Measurements from ENCODE around the gene SYT1.

The SYT1 gene

DNA sequence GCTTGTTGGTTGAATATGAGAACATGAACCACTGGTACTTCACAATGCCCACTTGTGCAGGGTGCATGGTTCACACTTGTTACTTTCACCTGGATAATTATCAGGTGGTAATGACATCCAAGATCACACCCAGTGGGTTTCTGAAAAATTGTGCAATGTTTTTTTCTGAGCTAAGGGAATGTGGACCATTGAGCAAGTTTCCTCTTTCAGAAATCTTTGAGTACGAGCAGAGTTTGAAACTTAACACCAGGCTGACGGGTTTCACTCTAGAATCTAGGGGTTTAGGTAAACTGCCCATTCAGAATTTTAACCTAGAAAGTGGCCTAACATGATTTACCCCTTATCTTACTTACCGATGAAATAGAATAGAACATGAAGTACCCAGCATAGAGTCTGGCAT is 436.6 kb downstream of the SYT1 start:
- DNase-seq, result no peak

DNA sequence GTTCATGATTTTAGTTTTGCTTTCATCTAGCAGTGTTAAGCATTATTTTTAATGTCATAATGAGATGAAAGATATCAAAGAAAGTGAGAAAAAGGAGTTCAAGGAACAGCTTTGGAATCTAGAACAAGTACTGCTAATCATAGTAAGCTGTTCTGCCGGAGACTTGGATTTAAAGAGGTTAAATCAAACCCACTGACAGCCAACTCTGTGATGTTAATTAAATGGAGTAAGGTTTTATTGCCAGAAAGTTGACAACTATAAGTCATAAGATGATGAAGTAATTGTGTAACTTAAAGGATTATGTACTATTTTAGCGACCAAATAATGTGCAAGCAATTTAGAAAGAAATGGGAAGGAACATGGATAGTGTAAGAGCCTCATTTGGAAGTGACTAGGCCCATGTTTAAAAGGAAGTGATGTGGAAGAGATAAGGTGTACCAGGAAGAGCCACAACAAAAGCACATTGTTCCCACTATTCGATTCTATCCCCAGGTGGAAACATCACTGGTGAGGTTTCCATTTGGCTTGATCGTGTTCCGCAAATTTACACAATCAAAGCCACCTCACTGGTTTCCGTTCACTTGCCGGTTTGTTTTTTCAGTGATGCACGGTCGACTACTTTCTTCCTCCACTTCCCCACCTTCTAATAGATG is 437.7 kb downstream of the SYT1 start:
- DNase-seq, result no peak

DNA sequence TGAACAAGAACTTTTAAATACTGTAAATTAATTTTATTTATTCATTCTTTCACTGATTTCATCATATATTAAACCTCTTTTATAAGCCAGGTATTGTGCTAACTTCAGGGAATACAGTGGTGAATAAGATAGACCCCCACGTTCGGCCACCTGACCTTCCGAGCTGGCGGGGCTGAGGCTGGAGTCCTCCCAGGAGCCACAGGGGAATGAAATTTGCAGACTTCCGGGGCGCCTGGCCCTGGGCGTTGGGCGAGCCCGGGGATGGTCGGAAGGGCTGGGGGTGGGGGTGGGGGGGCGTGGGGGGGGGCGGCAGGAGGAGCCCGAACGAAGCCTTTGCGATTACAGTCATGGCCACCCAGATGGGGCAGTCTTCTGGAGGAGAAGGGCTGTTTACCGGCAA is 442.8 kb downstream of the SYT1 start:
- DNase-seq, result no peak

DNA sequence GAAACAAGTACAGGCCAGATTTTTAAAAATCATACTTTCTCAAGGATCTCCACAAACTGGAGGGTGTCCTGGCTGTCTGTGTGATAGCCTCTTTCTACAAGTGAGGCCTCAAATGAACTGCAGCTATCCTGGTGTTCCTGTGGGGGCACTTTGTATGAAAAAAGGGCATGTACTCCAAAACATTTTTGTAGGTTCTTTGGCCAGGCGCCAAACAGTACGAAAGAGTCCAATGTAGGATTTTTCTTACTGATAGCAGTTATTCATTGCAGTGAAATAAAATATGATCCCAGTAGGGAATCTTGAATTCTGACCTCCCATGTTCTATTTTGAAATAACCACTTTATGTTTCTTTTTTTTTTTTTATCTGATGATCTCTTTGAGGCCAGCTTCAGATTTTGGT is 444.5 kb downstream of the SYT1 start:
- DNase-seq, result no peak

DNA sequence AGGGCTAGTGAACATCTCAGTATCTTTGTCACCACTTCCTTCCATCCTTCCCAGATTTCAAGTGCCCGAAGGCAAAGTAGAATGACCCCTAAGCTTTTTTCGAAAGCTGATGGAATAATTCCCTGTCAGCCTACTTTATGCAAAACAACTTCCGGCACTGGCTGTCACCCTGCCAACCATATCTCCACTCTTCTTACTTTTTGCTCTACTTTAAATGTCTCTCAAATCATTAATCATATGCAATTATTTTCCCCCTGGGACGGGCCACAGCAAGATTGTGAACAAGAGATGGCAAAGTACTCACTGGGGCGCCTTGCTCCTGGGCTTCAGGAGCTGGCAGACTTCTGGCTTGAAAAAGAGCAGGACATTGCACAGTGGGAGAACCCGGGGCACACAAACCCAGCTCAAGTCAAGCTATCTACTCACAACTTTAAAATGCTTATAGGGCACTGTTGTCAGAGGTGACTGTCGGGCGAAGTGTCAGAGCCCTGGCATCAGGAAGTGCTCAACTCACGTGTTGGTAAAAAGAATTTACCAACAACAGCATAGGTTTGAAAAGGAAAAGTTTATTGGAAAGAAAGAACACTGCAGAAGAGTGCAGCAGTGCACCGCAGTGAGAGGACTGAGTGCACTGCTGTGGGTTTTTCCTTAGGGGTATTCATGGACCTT is 452.7 kb downstream of the SYT1 start:
- no peak for DNase-seq

DNA sequence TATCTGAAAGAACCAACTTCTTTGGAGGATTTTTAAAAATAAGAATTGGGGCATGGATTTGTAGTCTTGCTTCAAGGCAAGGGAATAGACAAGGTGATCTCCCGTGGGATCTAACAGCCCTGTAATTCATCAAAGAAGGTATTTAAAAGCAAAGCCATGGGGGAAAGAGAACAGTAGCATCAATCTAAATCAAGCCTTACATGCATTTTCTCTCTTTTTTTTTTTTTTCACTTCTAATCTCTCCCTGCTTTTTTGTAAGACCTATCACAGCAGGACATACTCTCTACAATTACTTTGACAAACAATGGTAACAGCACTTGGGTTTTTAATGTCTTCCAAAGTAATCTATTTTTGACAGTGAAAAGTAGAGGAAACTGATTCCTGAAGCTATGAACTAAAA is 458.3 kb downstream of the SYT1 start:
- no peak for DNase-seq

DNA sequence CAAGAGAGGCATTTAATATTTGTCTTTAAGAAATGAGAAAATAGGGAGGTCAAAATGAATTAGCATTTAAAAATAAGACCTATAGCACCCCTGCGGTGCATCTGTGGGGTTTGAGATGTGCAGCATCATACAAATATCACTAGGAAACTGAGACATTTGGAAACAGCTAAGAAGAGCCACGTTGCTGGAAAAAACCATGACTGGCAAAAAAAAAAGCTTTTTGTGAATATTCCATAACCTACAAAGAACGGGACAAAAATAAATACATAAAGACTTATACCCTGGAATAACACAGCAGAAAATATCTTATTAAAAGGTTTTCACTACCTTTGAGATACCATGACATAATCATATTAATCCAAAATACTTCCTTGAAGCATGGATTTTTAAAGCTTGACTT is 460.0 kb downstream of the SYT1 start:
- DNase-seq, result no peak

DNA sequence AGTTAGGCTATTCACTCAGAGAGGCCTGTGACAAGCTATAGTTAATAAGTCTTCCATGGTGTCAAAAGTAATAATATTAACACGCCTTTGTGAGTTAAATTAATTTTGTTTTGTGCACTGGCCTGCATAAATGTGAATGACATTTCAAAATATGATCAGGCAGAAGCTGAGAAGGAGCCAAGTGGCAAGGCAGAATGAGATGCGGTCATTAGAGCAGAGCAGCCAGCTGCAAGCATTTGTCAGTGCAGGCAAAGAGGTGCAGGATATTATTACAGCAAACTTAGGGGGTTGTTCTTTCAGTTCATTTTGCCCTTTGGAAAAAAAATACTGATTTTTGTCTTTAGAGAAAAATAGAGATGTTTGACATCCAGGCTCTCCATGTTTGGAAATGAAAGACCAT is 461.6 kb downstream of the SYT1 start:
- DNase-seq, result no peak

DNA sequence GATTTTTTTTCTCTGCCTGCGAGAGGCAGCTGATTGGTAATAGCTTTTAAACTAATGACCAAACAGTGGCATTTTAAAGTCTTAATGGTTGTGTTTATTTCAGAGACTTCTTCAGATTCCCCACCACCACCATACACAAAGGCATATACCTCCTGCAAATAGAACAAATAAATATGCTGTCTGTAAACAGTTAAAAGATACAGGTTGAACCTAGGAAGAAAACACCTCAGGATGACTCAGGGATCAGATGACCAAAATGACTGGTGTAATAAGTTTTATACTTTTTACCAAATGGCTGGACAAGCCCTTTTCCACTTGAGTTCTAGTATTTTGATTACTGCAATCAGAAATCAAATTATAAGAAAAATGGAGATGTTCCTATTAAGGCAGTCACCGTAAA is 462.1 kb downstream of the SYT1 start:
- DNase-seq, result no peak

DNA sequence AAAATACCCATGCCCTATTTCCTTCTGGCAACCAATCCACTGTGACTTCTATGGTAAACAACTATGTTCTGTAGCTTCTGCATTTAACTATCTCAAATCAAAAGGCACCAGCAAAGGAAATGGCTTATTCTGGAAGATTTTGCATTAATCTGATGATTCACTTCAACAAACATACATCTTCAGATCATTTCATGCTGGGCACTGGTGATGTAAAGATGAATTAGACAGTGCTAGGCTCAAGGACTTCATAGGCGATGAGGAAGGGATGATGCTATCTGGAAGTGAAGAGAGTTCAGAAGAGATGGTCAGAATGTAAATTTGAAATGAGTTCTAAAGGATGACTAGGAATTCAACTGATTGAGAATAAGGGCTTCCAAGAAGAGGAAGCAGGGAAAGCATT is 462.9 kb downstream of the SYT1 start:
- DNase-seq, result no peak

DNA sequence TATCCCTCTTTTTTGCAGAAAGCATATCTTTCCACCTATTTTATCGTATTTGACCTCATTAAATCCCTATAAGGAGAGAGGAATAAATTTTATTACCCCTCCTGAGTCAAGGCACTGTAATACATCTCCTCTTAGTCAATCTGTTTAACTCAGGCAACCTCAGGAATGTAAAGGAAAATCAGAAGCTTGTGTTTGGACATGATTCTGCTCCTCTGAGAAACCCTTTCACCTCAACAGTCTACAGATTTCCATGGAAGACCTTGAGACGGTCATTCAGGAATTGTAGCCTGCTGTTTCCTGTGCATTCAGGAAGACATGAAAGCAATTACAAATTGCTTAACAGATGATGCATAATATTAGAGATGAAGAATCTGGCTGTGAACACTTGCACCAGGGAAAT is 465.4 kb downstream of the SYT1 start:
- DNase-seq, result no peak

DNA sequence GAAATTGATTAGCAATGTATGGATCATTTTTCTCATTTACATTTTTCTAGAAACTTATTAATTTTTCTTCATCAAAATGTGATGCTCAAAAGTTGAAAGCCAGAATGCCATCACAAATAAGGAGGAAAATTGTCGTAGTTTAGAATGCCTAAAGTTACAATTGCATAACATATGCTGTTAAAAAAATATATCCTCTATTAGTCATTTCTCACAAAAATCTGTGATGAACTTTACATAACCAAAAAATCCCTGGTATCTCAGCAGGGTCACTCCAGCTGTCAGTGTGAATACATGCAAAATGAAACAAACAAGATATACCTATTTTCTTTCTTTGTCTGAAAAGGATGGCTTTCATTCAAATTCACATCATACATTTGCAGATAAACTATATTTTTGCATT is 467.3 kb downstream of the SYT1 start:
- DNase-seq, result no peak

DNA sequence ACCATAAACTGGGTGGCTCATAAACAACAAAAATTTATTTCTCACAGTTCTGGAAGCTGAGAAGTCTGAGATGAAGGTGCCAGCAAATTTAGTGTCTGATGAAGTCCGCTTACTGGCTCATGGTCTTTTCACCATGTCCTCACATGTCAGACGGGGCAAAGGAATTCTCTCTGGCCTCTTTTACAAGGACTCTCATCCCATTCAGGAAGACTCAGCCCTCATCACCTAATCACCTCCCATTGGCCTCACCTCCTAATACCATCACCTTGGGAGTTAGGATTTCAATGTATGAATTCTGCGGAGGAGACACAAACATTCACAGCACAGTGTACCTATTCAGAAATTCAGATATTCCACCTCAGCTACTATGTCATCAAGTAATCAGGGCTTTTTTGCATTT is 468.6 kb downstream of the SYT1 start:
- no peak for DNase-seq

DNA sequence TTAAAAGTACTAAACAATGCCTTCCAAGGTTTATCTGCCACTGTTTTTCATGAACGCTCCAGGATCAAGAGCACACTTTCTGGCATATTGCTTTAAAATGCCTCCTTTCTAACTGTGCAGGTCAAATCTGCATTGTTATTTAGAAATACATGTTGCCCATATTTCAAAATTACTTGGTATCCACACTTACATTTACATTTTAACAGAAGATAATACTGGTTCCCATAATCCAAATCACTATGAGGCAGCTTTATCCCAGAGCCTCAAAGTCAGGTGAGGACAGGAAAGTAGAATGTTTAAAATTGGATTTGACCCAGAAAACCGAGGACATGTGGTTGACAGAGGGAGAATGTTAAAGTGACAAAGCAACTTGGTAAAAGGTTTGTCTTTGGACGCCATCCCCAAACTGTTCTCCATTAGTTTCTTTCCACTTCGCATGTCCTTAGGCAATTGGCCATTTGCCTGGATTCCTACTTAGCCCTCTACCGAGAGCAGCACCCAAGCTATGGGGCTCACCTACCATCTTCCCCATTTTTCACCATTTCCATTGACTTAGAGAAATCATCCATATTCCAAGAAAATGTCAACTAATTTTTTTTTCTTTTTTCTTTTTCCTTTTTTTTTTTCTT is 473.2 kb downstream of the SYT1 start:
- no peak for DNase-seq

DNA sequence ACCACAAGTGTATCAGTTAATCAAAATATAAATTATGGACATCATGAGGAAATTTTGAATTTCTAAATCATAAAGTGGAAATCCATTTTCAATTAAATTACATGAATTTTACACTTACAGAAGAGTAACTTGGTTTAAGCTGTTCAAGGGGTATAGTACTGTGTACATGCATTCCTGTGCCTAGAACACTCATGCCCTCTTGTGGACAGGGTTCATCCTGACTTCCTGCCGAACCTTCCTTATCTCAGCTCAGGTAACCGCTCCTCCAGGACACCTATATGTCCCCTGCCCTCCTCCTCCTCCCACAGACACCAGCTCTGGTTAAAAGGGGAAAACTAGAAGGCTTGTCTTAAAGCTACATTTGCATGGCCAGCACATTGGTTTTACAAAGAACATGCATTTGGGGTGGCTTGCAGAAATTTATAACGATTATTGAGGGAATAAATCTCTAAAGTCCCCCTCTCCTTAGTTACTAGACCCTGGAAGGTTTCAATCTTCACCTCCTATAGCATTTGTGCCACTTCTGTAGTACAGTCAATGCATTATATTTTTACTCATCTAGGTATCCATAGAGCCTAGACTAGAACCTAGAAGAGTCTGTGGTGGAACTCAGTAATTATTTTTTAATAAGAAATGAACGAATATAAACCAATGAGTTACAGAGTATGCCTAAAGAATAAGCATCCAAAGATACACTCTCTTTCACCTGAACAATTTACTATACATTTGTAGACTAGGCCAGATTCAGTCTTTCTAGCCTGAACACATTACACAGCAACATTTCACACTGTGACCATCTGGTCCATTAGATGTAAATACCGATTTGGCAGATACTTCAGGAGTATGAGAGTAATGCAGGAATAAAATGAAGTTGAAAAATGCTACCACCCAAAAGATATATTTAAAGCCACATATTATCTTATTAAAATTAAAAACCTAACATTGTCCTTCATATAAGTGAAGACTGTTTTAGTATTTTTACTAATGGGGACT is 480.6 kb downstream of the SYT1 start:
- DNase-seq, result no peak

DNA sequence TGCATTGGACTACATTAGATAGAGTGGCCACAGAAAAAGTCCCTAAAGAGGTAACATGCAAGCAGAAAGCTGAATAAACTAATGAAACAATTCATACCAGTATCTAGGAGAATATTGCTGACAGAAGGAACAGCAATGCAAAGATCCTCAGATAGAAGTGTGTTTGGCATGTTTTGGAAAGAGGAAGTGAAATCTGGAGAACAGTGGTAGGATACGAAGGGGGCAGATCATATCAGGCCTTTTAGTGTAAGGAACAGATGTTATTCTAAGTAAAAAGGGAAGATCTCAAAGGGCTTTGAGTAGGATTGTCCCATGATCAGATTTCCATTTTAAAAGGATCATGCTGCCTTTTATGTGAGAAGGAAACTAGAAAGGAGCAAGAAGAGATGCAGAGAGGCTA is 483.3 kb downstream of the SYT1 start:
- DNase-seq, result no peak

DNA sequence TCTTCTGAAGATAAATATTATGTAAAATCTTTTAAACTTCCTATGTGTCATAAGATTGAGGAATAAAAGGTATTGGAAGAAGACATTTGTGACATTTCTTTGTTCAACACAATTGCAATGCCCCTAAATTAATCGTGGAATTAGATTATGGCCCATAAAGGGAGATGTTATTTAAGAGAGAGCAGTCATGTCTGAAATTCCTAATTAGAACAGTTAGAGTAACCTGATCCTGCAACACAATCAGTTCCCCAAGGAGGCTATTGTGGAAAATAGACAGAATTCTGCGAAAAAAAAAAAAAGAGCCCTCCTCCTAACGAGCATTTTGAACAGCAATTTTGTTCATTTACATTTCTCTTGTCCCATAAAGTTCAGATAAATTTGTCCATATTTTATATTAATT is 486.7 kb downstream of the SYT1 start:
- DNase-seq, result no peak

DNA sequence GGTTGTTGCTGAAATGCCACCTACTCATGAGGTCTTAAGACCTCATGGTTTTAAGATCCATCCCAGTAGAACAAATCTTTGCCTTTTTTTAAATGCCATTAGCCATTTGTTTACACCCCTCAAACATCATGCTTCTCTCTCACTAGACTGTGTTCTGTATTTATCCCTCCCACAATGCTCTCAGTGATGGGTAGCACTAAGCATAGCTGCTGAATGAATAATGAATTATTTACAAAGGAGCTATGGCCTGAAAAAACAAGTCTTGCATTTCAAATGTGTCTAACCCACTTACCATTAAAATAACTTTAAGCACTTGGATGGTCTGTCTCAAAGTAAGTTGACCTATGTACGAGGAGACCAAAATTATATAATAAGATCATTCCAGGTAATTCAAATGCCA is 491.6 kb downstream of the SYT1 start:
- DNase-seq, result no peak

DNA sequence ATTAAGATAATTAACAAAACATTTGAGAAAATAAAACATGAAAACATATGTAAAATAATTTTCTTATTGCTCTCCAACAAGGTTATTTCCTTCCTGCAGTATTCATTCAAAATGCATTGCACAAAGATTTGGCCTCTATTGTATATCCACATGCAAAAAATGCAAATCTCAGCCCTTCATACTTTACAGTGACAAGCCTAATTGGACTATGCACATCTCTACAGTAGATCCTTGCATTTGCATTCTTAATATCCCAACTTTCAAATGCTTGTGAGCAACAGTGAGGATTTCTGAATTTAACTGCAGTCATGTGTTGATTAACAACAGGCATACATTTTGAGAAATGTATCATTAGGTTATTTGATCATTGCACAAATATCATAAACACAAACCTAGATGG is 492.5 kb downstream of the SYT1 start:
- no peak for DNase-seq

DNA sequence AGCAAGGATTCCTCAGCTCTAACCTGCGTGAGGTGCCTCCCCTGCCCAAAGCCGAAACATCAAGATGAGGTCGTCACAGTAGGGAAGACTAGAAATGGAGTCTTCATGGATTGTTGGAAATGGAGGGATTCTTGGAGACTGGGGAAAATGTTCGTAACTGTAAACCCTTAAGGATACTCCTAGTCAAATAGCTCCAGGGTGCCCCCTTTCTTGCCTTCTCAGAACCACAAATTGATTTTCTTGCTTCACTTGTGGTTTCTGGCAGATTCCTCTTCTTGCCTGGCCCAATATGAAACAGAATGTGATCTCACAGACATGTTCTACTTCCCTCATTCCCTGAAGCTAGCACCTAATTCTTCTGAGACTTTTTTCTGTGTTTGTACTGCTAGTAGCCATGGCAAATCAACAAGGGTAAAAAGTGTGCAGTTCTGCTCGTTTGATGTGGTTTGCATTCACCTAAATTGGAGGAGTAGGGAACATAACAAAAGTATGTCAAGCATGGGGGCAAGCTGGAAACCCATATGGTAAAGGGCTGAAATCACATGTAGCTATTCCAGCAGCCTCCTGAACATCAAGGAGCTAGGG is 494.2 kb downstream of the SYT1 start:
- DNase-seq, result no peak

DNA sequence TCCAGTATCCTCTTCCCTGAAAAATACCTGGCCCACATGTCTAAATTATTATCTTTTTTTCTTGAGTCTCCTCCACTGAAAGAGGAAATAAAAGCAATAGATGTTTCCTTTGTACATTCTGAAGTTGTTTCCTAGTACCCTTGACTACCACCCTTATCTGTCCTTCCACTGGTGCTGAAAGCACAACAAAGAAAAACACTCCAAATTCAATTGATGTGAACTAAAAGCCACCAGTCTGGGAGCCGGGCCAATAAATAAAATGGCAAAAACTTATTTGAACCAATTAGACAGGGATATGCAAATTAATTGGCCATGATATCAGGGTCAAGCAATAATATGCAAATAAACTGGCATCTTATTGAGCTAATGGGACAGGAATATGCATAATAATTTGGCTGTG is 495.7 kb downstream of the SYT1 start:
- no peak for DNase-seq

DNA sequence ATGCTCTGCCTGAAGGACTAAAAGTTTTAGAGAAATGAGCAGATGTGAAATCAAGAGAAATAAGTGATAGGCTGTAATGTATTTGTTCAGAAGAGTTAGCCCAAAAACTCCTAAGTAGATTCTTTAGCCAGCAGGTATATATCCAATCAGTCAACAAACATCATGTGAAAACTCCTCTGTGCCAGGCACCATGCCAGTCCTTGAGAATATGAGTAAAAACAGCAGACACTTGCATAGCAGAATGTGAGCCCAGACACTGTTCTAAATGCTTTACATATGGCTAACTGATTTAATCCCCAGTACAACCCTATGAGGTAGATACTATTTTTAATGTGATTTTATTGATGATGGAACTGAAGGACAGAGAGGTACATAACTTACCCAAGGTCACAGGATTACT is 496.4 kb downstream of the SYT1 start:
- no peak for DNase-seq

DNA sequence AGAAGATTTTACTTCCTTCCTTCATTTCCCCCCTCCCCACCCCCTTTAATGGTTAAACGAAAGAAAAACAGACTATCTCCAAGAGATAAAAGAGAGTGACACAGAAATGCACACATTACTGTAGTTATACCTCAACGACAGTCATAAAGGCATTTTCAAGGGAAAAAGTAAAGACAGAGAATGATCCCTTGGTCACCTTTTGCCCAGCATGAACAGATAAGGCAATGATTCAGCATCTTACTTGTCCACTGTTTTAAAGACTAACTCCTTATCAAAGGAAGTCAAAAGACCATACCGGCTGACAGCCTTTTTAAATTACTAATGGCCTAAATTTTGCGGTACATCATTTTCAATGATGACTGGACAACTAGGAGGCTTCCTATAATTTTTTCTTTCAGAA is 499.6 kb downstream of the SYT1 start:
- DNase-seq, result no peak
